Liver (tissue), 9 donors: Measurements from ENCODE around the gene C11orf21. TPM values are rescaled to one million over a fixed set of nuclear protein-coding genes. Genes with fewer than 3 reads are reported as not detected.
A peak's percentile ranks its signal among the peaks of the same experiment; 100 is the strongest.

Experiments used
- DNase-seq: peaks from one replicate; pipeline ENCODE4 v3.0.0-alpha.2; 2017; ENCODE audit warnings: low spot score
- H3K27ac ChIP-seq, 2 donors: one replicate each; pipeline ENCODE4 v1.7.0; 2013; ENCODE audit warnings: inconsistent platforms in 2 of 2, low read length in 2 of 2, control low read depth in 1 of 2, low read depth in 1 of 2, mild to moderate bottlenecking in 1 of 2
- H3K27me3 ChIP-seq, 4 donors: one replicate each; pipeline versions ENCODE4 v1.6.1 to v1.7.0; 2013; ENCODE audit warnings: low read length in 3 of 4, inconsistent platforms in 1 of 4, mild to moderate bottlenecking in 1 of 4, moderate library complexity in 1 of 4; ENCODE audit not compliant: control insufficient read depth in 4 of 4, insufficient read depth in 4 of 4
- H3K36me3 ChIP-seq, 4 donors: one replicate each; pipeline versions ENCODE4 v1.6.1 to v1.7.0; 2013; ENCODE audit warnings: low read length in 3 of 4, mild to moderate bottlenecking in 3 of 4, low read depth in 1 of 4, moderate library complexity in 1 of 4; ENCODE audit not compliant: control insufficient read depth in 4 of 4, insufficient read depth in 3 of 4
- H3K4me1 ChIP-seq, 4 donors: one replicate each; pipeline versions ENCODE4 v1.6.1 to v1.7.0; 2013; ENCODE audit warnings: low read length in 3 of 4, mild to moderate bottlenecking in 3 of 4, moderate library complexity in 1 of 4; ENCODE audit not compliant: control insufficient read depth in 4 of 4, insufficient read depth in 4 of 4
- H3K4me3 ChIP-seq, 3 donors: one replicate each; pipeline versions ENCODE4 v1.6.1 to v1.7.0; 2013; ENCODE audit warnings: low read length in 3 of 3, control low read depth in 1 of 3, low read depth in 1 of 3, mild to moderate bottlenecking in 1 of 3
- H3K9ac ChIP-seq, 2 donors: one replicate each; pipeline ENCODE4 v1.7.0; 2013; ENCODE audit warnings: low read length in 2 of 2, mild to moderate bottlenecking in 2 of 2, moderate library complexity in 2 of 2, control low read depth in 1 of 2, low read depth in 1 of 2
- H3K9me3 ChIP-seq, 4 donors: one replicate each; pipeline versions ENCODE4 v1.6.1 to v1.7.0; 2013; ENCODE audit warnings: low read length in 3 of 4; ENCODE audit not compliant: control insufficient read depth in 4 of 4
- EGR1 ChIP-seq, 2 donors: IDR thresholded peaks; 2 replicates each; pipeline ENCODE4 v1.6.1; 2016 to 2018; ENCODE audit warnings: antibody characterized with exemption in 2 of 2, low read depth in 2 of 2
- FOXA1 ChIP-seq: IDR thresholded peaks from 2 replicates; pipeline ENCODE4 v1.6.1; 2016; ENCODE audit warnings: antibody characterized with exemption
- FOXA2 ChIP-seq: IDR thresholded peaks from 2 replicates; pipeline ENCODE4 v1.6.1; 2016; ENCODE audit warnings: antibody characterized with exemption
- GABPA ChIP-seq, 2 donors: IDR thresholded peaks in 1 of 2; conservative IDR thresholded peaks in 1 of 2; 2 replicates each; pipeline ENCODE4 v1.6.1; 2016; ENCODE audit warnings: antibody characterized with exemption in 2 of 2, mild to moderate bottlenecking in 1 of 2, moderate library complexity in 1 of 2
- HNF4A ChIP-seq, 2 donors: conservative IDR thresholded peaks; 2 replicates each; pipeline ENCODE4 v1.6.1; 2016; ENCODE audit warnings: antibody characterized with exemption in 2 of 2, mild to moderate bottlenecking in 2 of 2
- HNF4G ChIP-seq: IDR thresholded peaks from 2 replicates; pipeline ENCODE4 v1.6.1; 2016; ENCODE audit warnings: antibody characterized with exemption
- JUND ChIP-seq, 2 donors: IDR thresholded peaks; 2 replicates each; pipeline ENCODE4 v1.6.1; 2016; ENCODE audit warnings: antibody characterized with exemption in 2 of 2
- NR2F2 ChIP-seq: IDR thresholded peaks from 2 replicates; pipeline ENCODE4 v1.6.1; 2016; ENCODE audit warnings: antibody characterized with exemption
- RAD21 ChIP-seq, 2 donors: IDR thresholded peaks; 2 replicates each; pipeline ENCODE4 v1.6.1; 2016; ENCODE audit warnings: antibody characterized with exemption in 2 of 2, mild to moderate bottlenecking in 2 of 2
- RXRA ChIP-seq, 2 donors: IDR thresholded peaks; 2 replicates each; pipeline ENCODE4 v1.6.1; 2017 to 2018; ENCODE audit warnings: antibody characterized with exemption in 2 of 2, mild to moderate bottlenecking in 1 of 2
- SP1 ChIP-seq: IDR thresholded peaks from 2 replicates; pipeline ENCODE4 v1.6.1; 2018; ENCODE audit warnings: antibody characterized with exemption, mild to moderate bottlenecking
- TAF1 ChIP-seq: conservative IDR thresholded peaks from 2 replicates; pipeline ENCODE4 v1.6.1; 2016; ENCODE audit warnings: antibody characterized with exemption, mild to moderate bottlenecking
- YY1 ChIP-seq: IDR thresholded peaks from 2 replicates; pipeline ENCODE4 v1.6.1; 2016; ENCODE audit warnings: antibody characterized with exemption, mild to moderate bottlenecking
- WGBS: extraction: QIAGEN DNeasy Blood & Tissue Kit; methylation state at CpG from one replicate; pipeline ENCODE4 v1.1.7; 2013; 5-methylcytosine and 5-hydroxymethylcytosine counted together
- polyA plus RNA-seq, 2 donors: library from polyadenylated mRNA; stranded (reverse) in 1 of 2; unstranded in 1 of 2; fragments of 200-250 nt in 1 of 2; fragments of >200 nt in 1 of 2; fragmentation: Nextera tagmentation in 1 of 2; extraction: Ambion mirVana in 1 of 2; gene quantifications; one replicate each; pipeline versions ENCODE4 v1.2.1 to v1.2.3, GENCODE V29; 2013 to 2015
- total RNA-seq, 2 donors: library from RNA; depleted of rRNA; stranded (reverse); fragments of >200 nt; gene quantifications; one replicate each; pipeline ENCODE4 v1.2.3, GENCODE V29; 2014
- TF ChIP-seq, protein P1 (sequence below): fragments of 150-350 bp; IDR thresholded peaks from 2 replicates; pipeline ENCODE4 v1.5.1; 2017; ENCODE audit warnings: improper control_type of control experiment, low read depth, low read length; ENCODE audit not compliant: missing input control
- TF ChIP-seq, protein P2 (sequence below): IDR thresholded peaks from 2 replicates; pipeline ENCODE4 v1.6.1; 2016; ENCODE audit warnings: antibody characterized with exemption
- TF ChIP-seq, protein P3 (sequence below): IDR thresholded peaks from 2 replicates; pipeline ENCODE4 v1.6.1; 2016; ENCODE audit warnings: antibody characterized with exemption
- TF ChIP-seq, protein P4 (sequence below): IDR thresholded peaks from 2 replicates; pipeline ENCODE4 v1.6.1; 2016; ENCODE audit warnings: antibody characterized with exemption, mild to moderate bottlenecking
- donor health status: healthy.
- donor health status: healthy.
- donor health status: healthy.
- donor health status: healthy.
- donor health status: healthy.

C11orf21 gene
- total and polyA plus RNA-seq, 4 donors, result 0.14 to 16.2 (median 0.44) TPM

DNA sequence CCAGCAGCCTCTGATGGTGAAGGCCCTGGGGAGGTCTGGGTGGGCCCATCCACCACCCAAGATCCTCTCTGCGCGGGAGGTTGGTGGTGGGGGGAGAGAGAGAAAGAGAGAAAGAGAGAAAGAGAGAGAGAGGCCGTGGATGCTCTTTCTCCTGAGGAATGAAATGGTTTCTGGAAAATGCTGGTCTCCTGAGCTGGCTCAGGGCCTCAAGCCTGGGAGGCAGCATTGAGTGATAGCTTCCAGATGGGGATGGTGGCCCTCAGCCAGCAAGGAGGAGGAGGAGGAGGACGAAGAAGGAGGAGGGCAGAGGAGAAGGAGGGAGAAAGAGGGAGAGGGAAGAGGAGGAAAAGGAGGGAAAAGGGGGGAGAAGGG is 4.7 kb upstream of the C11orf21 start:
- peak; percentile 39 for DNase-seq
- Histone ChIP-seq H3K4me3 (no peak overlapping the region), H3K4me1 (peaks cover 6 to 39% (median 24%) of the 10 kb centered on the region in 4 donors)

DNA sequence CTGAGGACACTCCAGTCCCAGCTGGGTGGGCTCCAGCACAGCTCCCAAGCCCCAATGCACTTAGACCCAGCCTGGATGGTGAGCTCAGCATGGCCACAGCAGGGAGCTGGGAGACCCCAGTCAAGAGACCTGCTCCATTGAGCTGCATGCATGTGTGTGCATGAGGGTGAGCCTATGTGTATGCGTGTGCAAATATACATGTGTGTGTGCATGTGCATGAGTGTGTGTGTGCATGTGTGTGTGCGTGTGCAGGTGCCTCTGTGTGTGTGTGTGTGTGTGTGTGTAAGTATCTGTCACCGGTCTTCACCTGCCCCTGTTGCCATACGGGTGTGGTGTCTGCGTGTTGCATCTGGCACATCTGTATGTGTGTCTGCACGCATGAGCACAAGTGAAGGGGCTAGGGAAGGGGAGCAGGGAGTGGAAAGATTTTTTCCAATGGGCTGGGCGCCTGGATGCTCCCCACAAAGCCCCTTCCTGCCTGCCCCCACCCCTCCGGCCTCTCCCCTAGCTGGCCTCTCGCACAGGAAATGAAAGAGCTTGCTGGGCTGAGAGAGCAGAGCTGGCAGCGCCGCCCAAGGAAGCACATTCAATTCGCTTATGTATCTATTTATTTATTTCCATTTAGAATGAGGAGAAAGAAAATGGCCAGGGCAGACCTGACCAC is 4.2 kb upstream of the C11orf21 start:
- WGBS, result 55% methylated on average over 12 of the region's 12 CpGs
- no peaks in the 10 kb centered on the region for H3K36me3 ChIP-seq
- no peaks in the 10 kb centered on the region for H3K9me3 ChIP-seq
- no peak overlapping the region for H3K9ac ChIP-seq
- no peak overlapping the region for H3K4me3 ChIP-seq
- peak overlapping the region; percentile 49 to 54 for H3K27ac ChIP-seq
- H3K27me3 ChIP-seq, result no peaks in the 10 kb centered on the region
- H3K4me1 ChIP-seq, result peaks cover 6 to 39% (median 24%) of the 10 kb centered on the region in 4 donors
- DNase-seq, result peak; percentile 40
- TF ChIP-seq RXRA (IDR thresholded peaks at IDR 0.05), result no peak
- TF ChIP-seq GABPA (IDR thresholded peaks at IDR 0.05 in 1 of 2, conservative IDR thresholded peaks at IDR 0.05 in 1 of 2), result no peak
- TF ChIP-seq HNF4G, result no peak
- TF ChIP-seq FOXA2, result no peak
- no peak for TF ChIP-seq NR2F2
- no peak for TF ChIP-seq TAF1
- TF ChIP-seq, protein P1, sequence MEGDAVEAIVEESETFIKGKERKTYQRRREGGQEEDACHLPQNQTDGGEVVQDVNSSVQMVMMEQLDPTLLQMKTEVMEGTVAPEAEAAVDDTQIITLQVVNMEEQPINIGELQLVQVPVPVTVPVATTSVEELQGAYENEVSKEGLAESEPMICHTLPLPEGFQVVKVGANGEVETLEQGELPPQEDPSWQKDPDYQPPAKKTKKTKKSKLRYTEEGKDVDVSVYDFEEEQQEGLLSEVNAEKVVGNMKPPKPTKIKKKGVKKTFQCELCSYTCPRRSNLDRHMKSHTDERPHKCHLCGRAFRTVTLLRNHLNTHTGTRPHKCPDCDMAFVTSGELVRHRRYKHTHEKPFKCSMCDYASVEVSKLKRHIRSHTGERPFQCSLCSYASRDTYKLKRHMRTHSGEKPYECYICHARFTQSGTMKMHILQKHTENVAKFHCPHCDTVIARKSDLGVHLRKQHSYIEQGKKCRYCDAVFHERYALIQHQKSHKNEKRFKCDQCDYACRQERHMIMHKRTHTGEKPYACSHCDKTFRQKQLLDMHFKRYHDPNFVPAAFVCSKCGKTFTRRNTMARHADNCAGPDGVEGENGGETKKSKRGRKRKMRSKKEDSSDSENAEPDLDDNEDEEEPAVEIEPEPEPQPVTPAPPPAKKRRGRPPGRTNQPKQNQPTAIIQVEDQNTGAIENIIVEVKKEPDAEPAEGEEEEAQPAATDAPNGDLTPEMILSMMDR, result no peak
- TF ChIP-seq JUND (IDR thresholded peaks at IDR 0.05), result no peak
- TF ChIP-seq SP1, result no peak
- TF ChIP-seq, protein P2, sequence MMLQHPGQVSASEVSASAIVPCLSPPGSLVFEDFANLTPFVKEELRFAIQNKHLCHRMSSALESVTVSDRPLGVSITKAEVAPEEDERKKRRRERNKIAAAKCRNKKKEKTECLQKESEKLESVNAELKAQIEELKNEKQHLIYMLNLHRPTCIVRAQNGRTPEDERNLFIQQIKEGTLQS, result no peak
- no peak for TF ChIP-seq FOXA1
- no peak for TF ChIP-seq RAD21 (IDR thresholded peaks at IDR 0.05)

More for the DNA sequence above, 4.7 kb upstream of the C11orf21 start:
- Histone ChIP-seq H3K27ac (peak overlapping the region; percentile 49 to 54), H3K36me3 (no peaks in the 10 kb centered on the region), H3K27me3 (no peaks in the 10 kb centered on the region), H3K9ac (no peak overlapping the region), H3K9me3 (no peaks in the 10 kb centered on the region)
- 68% methylated on average over 4 of the region's 4 CpGs for whole genome bisulfite sequencing
- TF ChIP-seq RXRA (IDR thresholded peaks at IDR 0.05) (no peak), SP1 (no peak), EGR1 (IDR thresholded peaks at IDR 0.05; ENCODE audit: low read depth in 2 of 2) (no peak), YY1 (no peak), TAF1 (no peak), FOXA2 (no peak), HNF4G (no peak), GABPA (IDR thresholded peaks at IDR 0.05 in 1 of 2, conservative IDR thresholded peaks at IDR 0.05 in 1 of 2) (no peak), JUND (IDR thresholded peaks at IDR 0.05) (no peak), HNF4A (conservative IDR thresholded peaks at IDR 0.05) (no peak), NR2F2 (no peak)
- TF ChIP-seq, protein P3, sequence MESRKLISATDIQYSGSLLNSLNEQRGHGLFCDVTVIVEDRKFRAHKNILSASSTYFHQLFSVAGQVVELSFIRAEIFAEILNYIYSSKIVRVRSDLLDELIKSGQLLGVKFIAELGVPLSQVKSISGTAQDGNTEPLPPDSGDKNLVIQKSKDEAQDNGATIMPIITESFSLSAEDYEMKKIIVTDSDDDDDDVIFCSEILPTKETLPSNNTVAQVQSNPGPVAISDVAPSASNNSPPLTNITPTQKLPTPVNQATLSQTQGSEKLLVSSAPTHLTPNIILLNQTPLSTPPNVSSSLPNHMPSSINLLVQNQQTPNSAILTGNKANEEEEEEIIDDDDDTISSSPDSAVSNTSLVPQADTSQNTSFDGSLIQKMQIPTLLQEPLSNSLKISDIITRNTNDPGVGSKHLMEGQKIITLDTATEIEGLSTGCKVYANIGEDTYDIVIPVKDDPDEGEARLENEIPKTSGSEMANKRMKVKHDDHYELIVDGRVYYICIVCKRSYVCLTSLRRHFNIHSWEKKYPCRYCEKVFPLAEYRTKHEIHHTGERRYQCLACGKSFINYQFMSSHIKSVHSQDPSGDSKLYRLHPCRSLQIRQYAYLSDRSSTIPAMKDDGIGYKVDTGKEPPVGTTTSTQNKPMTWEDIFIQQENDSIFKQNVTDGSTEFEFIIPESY, result no peak
- TF ChIP-seq, protein P1, result no peak
- TF ChIP-seq, protein P4, sequence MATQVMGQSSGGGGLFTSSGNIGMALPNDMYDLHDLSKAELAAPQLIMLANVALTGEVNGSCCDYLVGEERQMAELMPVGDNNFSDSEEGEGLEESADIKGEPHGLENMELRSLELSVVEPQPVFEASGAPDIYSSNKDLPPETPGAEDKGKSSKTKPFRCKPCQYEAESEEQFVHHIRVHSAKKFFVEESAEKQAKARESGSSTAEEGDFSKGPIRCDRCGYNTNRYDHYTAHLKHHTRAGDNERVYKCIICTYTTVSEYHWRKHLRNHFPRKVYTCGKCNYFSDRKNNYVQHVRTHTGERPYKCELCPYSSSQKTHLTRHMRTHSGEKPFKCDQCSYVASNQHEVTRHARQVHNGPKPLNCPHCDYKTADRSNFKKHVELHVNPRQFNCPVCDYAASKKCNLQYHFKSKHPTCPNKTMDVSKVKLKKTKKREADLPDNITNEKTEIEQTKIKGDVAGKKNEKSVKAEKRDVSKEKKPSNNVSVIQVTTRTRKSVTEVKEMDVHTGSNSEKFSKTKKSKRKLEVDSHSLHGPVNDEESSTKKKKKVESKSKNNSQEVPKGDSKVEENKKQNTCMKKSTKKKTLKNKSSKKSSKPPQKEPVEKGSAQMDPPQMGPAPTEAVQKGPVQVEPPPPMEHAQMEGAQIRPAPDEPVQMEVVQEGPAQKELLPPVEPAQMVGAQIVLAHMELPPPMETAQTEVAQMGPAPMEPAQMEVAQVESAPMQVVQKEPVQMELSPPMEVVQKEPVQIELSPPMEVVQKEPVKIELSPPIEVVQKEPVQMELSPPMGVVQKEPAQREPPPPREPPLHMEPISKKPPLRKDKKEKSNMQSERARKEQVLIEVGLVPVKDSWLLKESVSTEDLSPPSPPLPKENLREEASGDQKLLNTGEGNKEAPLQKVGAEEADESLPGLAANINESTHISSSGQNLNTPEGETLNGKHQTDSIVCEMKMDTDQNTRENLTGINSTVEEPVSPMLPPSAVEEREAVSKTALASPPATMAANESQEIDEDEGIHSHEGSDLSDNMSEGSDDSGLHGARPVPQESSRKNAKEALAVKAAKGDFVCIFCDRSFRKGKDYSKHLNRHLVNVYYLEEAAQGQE, result no peak
- TF ChIP-seq, protein P2, result no peak
